Tongue (tissue), 2 donors: ENCODE data around the gene HMGN3. TPM values are rescaled to one million over a fixed set of nuclear protein-coding genes. Genes with fewer than 3 reads are reported as not detected.
A peak's percentile ranks its signal among the peaks of the same experiment; 100 is the strongest.
"Not testable (repeated sequence)": the region's sequence is repeated elsewhere in the genome, so short reads cannot be mapped to it uniquely, and the experiment has no call there.

Experiments used
- DNase-seq: peaks from one replicate; pipeline ENCODE4 v3.0.0-alpha.2; 2015
- total RNA-seq: library from RNA; depleted of rRNA; stranded (reverse); fragments of >200 nt; gene quantifications from one replicate; pipeline ENCODE4 v1.2.3, GENCODE V29; 2014

HMGN3 gene
- 89.5 TPM for total RNA-seq

DNA sequence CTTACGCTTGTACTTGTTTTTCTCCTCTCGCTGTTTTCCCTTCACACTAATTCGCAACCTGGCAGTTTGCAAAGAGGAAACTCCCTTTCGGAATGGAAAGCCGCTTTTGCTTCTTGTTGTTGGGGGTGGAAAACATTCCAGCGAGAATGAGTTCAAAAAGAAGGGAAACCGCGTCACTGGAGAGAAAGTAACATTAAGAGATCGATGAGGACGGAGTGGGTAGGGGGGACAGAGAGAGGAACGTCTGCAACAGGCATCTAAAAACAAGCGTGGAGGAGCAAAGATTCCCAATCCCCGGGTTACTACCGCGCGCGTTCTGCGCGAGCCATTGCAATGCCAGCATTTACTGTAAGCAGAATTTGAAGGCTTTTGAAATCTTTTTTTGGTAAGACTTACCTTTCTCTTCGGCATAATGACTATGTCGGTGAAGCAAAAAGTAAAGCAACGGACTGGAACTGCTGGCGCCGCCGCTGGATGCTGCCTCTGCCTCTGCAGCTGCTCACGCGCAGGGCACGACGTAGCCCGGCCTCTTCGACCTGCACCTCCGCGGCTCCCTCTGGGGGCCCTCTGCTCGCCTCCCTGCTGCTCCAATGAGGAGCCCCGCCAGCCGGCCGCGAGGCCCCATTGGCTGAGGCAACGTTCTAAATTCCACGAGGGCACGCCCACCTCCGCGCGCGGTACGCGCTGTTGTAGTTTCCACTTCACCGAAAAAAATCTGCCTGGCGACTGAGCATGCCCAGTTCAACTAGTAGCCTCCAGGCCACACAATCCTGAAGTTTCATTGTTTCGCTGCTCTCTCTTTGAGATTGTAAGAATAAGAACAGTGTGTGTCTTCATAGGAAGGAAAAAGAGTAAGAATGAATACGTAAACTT, at the start of gene HMGN3:
Gene HMGN3 (minus strand): TSS at position 533 of the 873 bp plus-strand sequence.
- peak; percentile 98 for DNase-seq

DNA sequence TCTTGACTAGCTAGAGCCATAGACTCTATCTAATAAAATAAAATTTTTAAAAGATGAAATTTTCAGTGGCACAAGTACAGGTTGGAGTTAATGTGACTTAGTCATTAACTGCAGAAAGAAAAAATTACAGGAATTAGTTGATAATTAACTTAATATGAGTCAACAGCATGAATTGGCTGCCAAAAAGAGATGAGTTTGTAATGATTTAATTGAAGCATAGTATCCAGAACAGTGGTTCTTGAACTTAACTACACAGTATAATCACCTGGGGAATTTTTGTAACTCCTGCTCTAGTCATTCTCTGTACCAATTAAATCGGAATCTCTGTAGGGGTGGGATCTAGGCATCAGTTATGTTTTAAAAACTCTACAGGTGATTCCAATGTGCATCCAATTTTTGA, 46.3 kb upstream of the HMGN3 start:
- no peak for DNase-seq

DNA sequence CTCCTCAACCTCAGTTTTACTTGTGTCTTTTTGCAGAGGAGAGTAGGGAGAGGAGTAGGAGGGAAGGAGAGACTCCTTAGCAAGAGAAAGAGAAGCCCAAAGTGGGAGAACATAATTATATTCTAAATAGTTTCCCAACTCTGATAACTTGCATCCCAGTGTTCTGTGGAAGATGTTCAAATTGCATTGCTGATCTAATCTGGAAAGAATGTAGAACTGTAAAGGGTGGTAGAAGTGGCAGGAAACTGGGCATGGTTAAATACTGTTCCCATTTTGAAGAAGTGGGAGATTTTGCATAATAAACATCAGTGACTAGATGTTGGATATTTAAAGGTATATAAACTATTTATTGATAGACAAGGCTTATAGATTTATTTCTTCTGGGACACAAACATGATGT, 42.6 kb upstream of the HMGN3 start:
- DNase-seq, result no peak

DNA sequence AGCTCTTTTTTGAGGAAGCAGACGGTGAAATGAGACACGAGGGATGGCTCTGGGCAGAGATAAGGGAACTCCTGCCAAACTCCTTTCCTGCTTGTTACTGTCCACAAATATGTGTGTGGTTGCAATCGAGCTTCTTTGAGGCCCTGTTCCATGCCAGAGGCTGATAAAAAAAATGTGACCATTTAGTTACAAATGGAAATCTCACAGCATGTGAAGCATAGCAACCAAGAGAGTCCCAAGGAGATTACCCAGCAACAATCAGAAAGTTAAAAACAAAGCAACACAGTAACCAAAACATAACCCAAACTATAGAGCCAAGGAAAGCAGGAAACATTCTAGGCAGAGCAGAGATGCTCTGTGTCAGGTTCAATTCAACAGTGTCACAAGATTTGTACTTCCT, 35.4 kb upstream of the HMGN3 start:
- DNase-seq, result peak; percentile 35

DNA sequence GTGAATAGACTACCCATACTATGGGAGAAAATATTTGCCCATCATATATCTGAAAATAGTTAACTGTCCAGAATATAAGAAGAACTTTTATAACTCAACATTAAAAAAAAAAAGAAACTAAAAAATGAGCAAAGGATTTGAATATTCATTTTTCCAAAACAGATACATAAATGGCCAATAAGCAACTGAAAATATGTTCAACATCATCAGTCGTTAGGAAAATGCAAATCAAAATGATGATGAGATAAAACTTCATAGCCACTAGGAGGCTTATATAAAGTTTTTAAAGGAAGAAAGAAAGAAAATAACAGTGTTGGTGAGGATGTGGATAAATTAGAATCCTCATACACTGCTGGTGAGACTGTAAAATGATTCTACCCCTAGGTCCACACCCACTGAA, 32.6 kb upstream of the HMGN3 start:
- no peak for DNase-seq

- DNase-seq, result no peak
These were observed 31.6 kb upstream of the HMGN3 start for GRCh38 chr6:79266051-79266450.

- no peak for DNase-seq
These were observed 28.9 kb upstream of the HMGN3 start for GRCh38 chr6:79263359-79263758.

DNA sequence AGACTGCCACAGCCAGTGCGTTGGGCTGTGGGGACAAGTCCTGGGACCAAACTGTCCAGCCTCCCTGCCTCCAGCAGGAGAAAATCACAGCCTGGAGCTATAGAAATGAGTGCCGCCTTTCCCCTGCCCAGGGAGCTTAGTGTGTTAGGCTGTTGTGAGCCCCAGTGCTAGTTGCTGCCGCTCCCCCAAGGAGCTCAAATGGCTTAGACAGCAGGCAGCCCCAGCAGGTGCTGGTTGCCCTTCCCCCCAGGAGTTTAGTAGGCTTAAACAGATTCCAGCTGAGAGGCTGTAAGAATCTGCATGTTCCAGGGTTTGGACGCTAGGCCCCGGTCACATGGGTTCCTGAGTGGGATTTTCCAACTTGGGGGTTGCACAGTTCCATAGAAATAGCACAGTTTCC, 27.2 kb upstream of the HMGN3 start:
- DNase-seq, result peak; percentile 6

DNA sequence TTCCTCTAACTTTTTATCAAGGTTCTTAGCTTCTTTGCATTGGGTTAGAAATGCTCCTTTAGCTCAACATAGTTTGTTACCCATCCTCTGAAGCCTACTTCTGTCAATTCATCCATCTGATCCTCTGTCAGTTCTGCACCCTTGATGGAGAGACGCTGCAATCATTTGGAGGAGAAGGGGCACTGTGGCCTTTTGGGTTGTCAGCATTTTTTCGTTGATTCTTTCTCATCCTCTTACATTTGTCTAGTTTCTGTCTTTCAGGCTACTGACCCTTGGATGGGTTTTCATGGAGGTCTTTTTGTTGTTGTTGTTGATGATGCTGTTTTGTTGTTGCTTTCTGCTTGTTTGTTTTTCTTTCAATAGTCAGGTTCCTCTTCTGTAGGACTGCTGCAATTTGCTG, 26.3 kb upstream of the HMGN3 start:
- DNase-seq, result no peak

DNA sequence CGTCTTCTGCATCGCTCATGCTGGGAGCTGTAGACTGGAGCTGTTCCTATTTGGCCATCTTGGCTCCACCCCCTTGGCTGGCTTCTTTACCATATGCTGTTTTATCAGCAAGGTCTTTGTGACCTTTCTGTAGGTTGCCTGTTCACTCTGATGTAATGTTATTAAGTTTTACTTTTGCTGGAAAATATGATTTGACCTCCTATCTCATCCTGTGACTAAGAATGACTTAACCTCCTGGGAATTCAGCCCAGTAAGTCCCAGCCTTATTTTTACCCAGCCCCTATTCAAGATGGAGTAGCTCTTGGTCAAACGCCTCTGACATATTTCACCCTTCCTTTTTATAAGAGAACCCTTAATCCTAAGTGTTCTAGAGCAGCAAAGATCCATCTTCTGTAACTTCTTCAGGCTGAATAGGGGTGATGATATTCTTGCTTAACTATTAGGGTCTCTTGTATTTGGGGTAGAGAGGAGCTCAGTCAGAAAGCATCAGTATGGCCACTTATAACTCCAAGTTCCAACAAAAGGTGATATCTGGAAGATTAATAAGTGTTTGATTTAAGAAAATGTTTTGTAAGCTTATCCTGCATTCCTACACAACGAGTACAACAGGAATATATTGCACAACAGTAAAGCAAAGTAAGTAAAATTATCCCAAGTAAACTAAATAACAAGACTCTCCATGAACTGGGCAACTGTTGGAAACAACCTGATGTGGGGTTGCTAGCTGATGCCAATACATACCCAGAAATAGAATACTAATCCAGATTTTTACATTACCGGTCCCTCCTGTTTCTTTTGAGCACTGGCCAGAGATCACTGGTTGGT, 23.1 kb upstream of the HMGN3 start:
- no peak for DNase-seq

- DNase-seq, result not testable (repeated sequence)
These were observed 22.3 kb upstream of the HMGN3 start for GRCh38 chr6:79256770-79257169.

GRCh38 chr6:79255086-79255485, 20.6 kb upstream of the HMGN3 start:
- DNase-seq, result not testable (repeated sequence)

GRCh38 chr6:79250559-79250958, 16.1 kb upstream of the HMGN3 start:
- no peak for DNase-seq

GRCh38 chr6:79250107-79250514, 15.6 kb upstream of the HMGN3 start:
- no peak for DNase-seq

DNA sequence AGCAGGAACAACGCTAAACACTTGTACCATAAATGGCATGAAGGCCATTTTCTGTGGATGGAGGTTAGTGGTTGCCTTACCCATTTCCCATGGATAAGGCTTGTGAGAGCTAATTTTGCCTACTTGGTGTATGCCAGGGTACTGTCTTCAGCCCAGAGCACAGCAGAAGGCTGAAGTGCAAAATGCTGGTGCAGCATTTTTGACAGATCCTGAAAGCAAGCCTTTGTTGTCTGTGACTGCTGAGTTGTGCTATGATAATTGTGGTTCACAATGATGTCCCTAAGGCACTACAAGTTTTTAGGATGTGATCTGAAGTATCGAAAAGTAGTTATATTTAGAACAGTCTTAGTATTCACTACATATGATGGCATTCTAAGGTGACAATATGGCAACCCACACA, 14.7 kb upstream of the HMGN3 start:
- no peak for DNase-seq

DNA sequence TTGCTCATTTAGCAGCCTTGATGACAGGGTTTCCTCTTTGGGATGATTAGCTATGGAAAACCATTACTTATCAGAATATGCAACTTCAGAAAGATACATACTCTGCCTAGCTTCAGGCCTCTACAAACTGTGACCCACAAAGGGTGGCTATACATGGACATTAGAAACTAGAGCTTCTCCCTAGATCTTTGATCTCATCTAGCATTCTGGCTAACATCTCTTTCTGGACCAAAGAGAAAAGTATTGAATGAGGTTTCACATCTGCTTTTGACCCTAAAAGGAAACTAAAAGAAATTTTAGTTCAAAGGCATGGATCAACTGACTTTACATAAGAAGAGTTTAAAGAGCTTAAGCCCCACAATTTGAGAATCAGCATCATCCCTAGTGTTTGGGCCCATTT, 12.4 kb upstream of the HMGN3 start:
- no peak for DNase-seq

DNA sequence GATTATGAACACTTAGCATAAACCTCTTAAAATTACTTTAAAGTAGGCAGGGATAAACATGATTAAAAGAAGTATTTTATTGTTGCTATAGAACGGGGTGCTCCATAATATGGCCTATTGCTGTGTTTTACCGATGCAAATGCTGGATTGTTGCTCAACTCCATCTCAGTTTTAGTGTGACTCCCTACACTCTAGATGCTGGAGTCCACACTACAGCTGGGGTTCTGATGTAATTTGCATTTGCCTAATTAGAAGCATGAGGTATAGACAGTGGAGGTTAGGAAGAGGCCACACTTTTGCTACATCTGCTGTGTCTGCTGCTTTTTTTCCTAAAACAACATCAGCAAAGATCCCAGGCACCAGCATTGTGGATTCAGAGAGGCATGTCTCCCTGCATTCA, 6.7 kb upstream of the HMGN3 start:
- DNase-seq, result no peak

DNA sequence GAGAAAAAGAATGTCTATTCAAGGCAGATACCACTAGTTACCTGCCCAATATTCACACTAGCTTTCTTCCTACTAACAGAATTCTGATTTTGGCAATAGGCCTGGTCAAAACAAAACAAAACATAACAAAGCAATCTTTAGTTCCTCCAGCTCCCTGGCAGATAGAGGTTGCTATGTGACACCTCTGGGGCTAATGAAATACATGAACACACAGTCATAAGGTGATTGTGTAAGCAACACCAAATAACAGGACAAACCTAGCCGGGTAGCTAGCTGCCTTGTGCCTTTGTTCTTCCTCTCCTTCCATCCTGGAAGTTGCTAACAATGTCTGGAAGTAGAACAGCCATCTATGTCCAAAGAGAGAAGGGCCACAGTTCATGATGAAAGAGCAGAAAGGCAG, 6.0 kb upstream of the HMGN3 start:
- DNase-seq, result no peak

DNA sequence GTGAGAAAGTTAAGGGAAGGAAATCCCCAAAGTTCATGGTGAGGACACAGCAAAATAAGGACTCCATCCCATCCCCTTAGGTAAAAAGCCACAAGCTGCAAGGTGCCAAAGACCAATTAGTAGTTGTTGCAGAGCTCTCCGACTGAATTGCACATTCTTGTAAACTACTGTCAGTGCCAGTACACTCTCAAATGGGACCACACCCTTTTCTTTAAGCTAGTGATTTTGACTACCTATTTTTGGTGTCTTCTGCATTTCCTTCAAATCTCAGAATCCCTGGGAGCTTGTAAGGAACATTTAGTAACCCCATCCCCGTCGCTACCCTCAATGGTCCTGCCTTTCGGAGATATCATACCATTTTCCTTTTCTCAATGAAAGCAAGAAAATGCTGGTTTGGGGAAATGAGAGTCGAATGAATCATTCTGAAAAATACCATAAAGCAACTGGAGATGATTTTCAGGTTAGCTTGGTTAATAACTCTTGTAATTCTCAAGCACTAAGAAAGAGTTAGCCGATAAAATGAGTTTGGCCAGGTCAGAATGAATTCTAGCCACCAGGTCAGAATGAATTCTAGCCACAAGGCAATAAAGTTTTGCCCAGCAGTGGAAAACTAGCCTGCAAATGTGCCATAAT, 5.2 kb upstream of the HMGN3 start:
- no peak for DNase-seq

- no peak for DNase-seq
These were observed 4.4 kb upstream of the HMGN3 start for GRCh38 chr6:79238919-79239318.

- no peak for DNase-seq
These were observed 2.2 kb upstream of the HMGN3 start for GRCh38 chr6:79236711-79237110.

DNA sequence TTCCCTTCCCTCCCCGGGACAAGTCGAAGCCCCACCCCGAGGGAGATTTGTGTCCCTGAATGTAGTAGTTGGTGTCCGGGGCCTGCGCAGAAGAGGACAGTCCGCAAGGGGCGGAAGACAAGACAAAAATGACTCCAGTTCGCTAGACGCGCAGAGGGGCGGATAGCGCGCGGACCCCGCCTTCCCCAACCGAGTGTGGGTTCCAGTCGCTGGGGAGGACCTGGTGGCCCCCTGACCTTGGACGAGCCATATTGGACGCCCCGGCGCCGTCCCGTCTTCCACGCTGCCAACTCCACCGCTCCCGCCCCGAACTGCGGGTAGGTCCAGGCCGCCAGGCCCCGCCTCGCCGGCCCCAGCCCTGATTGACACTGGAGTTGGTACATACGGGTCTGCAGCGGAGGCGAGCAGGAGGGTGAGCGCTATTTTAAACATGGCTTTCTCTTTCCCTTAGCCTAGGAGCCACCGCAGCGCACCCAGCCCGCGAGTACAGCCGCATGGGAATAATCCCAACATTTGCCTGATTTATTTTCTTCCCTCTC, 802 bp downstream of the HMGN3 start:
- peak; percentile 92 for DNase-seq
